ACHN (cell line): ENCODE data around the gene EPHX1.
"Not testable (repeated sequence)": the region's sequence is repeated elsewhere in the genome, so short reads cannot be mapped to it uniquely, and the experiment has no call there.

Experiments used
- DNase-seq: peaks from one replicate; pipeline ENCODE4 v3.0.0-alpha.2; 2015
- in situ Hi-C: cut with HindIII; loops from 2 replicates; pipeline ENCODE4 v1.10.0; 2017; ENCODE audit warnings: low sequenced_read_pairs, low pct_ligation_motif_present, low pct_unique_long_range_greater_than_20kb

The EPHX1 gene

GRCh38 chr1:225828706-225829345, 18.9 kb downstream of the EPHX1 start:
- in situ Hi-C loops: no loop called here
- no peak for DNase-seq

- DNase-seq: no peak
- in situ Hi-C loops: no loop called here
Measured at GRCh38 chr1:225830841-225831240, 20.9 kb downstream of the EPHX1 start.

GRCh38 chr1:225834417-225835329, 24.7 kb downstream of the EPHX1 start:
- in situ Hi-C loops: no loop called here
- DNase-seq: no peak

- DNase-seq: no peak
- in situ Hi-C loops: no loop called here
Measured at GRCh38 chr1:225835856-225836255, 25.9 kb downstream of the EPHX1 start.

GRCh38 chr1:225836296-225836695, 26.4 kb downstream of the EPHX1 start:
- DNase-seq, in situ Hi-C loops: not testable (repeated sequence)

- in situ Hi-C loops: no loop called here
- DNase-seq: no peak
Measured at GRCh38 chr1:225838793-225839192, 28.9 kb downstream of the EPHX1 start.

- in situ Hi-C loops: no loop called here
- no peak for DNase-seq
Measured at GRCh38 chr1:225840223-225840610, 30.3 kb downstream of the EPHX1 start.

GRCh38 chr1:225840713-225841112, 30.8 kb downstream of the EPHX1 start:
- no peak for DNase-seq
- in situ Hi-C loops: no loop called here

- DNase-seq: no peak
- in situ Hi-C loops: no loop called here
Measured at GRCh38 chr1:225842074-225842473, 32.1 kb downstream of the EPHX1 start.

GRCh38 chr1:225842788-225843425, 33.0 kb downstream of the EPHX1 start:
- no peak for DNase-seq
- in situ Hi-C loops: no loop called here

- in situ Hi-C loops: no loop called here
- no peak for DNase-seq
Measured at GRCh38 chr1:225843426-225843795, 33.5 kb downstream of the EPHX1 start.

GRCh38 chr1:225844236-225845061, 34.5 kb downstream of the EPHX1 start:
- no peak for DNase-seq
- in situ Hi-C loops: no loop called here

GRCh38 chr1:225845097-225845496, 35.2 kb downstream of the EPHX1 start:
- in situ Hi-C loops: no loop called here

GRCh38 chr1:225845571-225846259, 35.8 kb downstream of the EPHX1 start:
- DNase-seq: peak; percentile 86
- in situ Hi-C loops: no loop called here

More at GRCh38 chr1:225845097-225845496, 35.2 kb downstream of the EPHX1 start:
- DNase-seq: no peak

GRCh38 chr1:225846331-225847310, 36.7 kb downstream of the EPHX1 start:
- in situ Hi-C loops: no loop called here

GRCh38 chr1:225847610-225848009, 37.7 kb downstream of the EPHX1 start:
- in situ Hi-C loops: no loop called here
- no peak for DNase-seq

More at GRCh38 chr1:225846331-225847310, 36.7 kb downstream of the EPHX1 start:
- no peak for DNase-seq
